Measurements from ENCODE around the gene RNF220. TPM values are rescaled to one million over a fixed set of nuclear protein-coding genes. Genes with fewer than 3 reads are reported as not detected.

Gene RNF220
- total and polyA plus RNA-seq, 2 donors from 2014 or later = 66.9 to 69.0 TPM

DNA sequence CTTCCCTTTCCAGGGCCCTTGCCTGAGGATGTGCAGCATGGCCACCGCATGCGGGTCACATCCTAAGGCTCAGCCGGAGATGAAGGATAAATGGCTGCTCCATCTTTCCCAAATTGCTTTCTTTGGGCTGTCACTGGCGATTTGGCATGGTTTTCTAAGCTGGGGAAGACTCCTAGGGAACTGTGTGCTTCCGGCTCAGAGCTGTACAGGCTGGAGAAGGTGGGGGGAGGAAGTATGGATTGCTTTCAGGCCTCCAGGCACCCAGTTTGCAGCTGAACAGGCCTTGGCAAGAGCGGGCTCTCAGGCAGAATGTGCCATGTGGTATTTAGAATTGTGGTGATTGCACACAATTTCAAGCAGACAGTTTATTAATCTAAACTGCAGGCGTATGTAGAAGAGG, 220.3 kb downstream of the RNF220 start:
- TF ChIP-seq, protein P1, sequence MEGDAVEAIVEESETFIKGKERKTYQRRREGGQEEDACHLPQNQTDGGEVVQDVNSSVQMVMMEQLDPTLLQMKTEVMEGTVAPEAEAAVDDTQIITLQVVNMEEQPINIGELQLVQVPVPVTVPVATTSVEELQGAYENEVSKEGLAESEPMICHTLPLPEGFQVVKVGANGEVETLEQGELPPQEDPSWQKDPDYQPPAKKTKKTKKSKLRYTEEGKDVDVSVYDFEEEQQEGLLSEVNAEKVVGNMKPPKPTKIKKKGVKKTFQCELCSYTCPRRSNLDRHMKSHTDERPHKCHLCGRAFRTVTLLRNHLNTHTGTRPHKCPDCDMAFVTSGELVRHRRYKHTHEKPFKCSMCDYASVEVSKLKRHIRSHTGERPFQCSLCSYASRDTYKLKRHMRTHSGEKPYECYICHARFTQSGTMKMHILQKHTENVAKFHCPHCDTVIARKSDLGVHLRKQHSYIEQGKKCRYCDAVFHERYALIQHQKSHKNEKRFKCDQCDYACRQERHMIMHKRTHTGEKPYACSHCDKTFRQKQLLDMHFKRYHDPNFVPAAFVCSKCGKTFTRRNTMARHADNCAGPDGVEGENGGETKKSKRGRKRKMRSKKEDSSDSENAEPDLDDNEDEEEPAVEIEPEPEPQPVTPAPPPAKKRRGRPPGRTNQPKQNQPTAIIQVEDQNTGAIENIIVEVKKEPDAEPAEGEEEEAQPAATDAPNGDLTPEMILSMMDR (IDR thresholded peaks at IDR 0.05; ENCODE audit: borderline replicate concordance, extremely low read depth, insufficient read depth) = no peak
- H3K4me3 ChIP-seq (ENCODE audit: low read length in 3 of 3) = no peak overlapping the region
- H3K27ac ChIP-seq (ENCODE audit: low read depth in 2 of 2, low read length in 2 of 2) = no peak overlapping the region
- H3K4me1 ChIP-seq (ENCODE audit: control insufficient read depth in 2 of 3, insufficient read depth in 2 of 3, low read depth in 1 of 3, low read length in 3 of 3) = peaks cover 0 to 6% (median 0%) of the 10 kb centered on the region in 3 donors
- peaks cover 2% of the 10 kb centered on the region for H3K27me3 ChIP-seq (ENCODE audit: control insufficient read depth, insufficient read depth, low read length)
- no peaks in the 10 kb centered on the region for H3K36me3 ChIP-seq (ENCODE audit: control insufficient read depth in 2 of 3, insufficient read depth in 3 of 3, low read length in 3 of 3)
- intact Hi-C loops (cut with DNase I) = no loop called here
- no peak for FAIRE-seq
- no peak overlapping the region for H3K9ac ChIP-seq (ENCODE audit: low read length in 3 of 3)
- no peaks in the 10 kb centered on the region for H3K9me3 ChIP-seq (ENCODE audit: control insufficient read depth in 2 of 3, insufficient read depth in 1 of 3, low read length in 3 of 3)
- no peak for DNase-seq

DNA sequence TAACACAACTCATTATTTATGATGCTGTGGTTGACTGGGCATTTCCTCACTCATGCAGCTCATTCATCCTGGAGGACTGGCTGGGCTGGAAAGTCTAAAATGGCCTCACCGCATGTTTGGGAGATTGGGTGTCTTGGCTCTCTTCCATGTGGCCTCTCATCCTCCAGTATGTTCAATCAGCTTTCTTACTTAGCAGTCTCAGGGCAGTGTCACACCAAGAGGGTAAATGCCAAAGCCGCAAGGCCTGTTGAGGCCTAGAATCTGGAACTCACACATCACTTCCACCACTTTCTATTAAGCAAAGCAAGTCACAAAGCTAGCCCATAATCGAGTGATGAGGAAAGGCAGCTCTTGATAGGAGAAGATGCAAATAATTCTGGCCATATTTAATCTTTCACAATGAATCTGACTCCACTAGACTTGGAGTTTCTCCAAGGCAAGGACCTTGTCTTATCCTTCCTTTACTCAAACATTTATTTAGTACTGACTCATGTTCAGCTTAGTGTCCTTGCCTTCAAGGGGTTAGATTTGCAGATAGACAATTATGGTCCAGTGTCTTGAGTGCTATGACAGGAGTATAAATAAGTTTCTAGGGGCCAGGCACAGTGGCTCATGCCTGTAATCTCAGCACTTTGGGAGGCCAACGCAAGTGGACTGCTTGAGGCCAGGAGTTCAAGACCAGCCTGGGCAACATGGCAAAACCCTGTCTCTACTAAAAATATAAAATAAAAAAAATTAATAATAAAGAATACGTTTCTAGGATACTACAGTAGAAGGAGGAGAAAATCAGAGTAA, 224.1 kb downstream of the RNF220 start:
- H3K27ac ChIP-seq (ENCODE audit: low read depth in 2 of 2, low read length in 2 of 2) = no peak overlapping the region
- peaks cover 0 to 4% (median 3%) of the 10 kb centered on the region in 3 donors for H3K36me3 ChIP-seq (ENCODE audit: control insufficient read depth in 2 of 3, insufficient read depth in 3 of 3, low read length in 3 of 3)
- peaks cover 0 to 16% (median 15%) of the 10 kb centered on the region in 3 donors for H3K4me1 ChIP-seq (ENCODE audit: control insufficient read depth in 2 of 3, insufficient read depth in 2 of 3, low read depth in 1 of 3, low read length in 3 of 3)
- H3K4me3 ChIP-seq (ENCODE audit: low read length in 3 of 3) = no peak overlapping the region
- intact Hi-C loops (cut with DNase I) = no loop called here
- H3K27me3 ChIP-seq (ENCODE audit: control insufficient read depth, insufficient read depth, low read length) = no peaks in the 10 kb centered on the region
- H3K9ac ChIP-seq (ENCODE audit: low read length in 3 of 3) = no peak overlapping the region
- FAIRE-seq (no peak), DNase-seq (no peak)
- H3K9me3 ChIP-seq (ENCODE audit: control insufficient read depth in 2 of 3, insufficient read depth in 1 of 3, low read length in 3 of 3) = no peaks in the 10 kb centered on the region
- TF ChIP-seq, protein P1 (IDR thresholded peaks at IDR 0.05; ENCODE audit: borderline replicate concordance, extremely low read depth, insufficient read depth) = no peak

DNA sequence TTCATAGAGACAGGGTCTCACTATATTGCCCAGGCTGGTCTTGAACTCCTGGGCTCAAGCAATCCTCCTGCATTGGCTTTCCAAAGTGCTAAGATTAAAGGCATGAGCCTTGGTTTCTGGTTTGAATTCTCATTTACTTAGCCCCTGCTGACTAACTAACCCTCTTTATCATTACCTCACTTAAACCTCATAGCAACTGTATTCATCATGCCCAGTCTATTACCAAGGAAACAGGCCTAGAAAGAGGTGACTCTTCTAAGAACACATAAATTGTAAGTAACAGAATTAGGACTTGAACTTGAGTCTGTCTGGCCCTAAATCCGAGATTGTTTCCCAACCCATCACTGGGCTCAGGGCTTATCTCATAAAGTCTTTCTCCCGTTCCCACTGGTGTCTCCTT, 225.1 kb downstream of the RNF220 start:
- intact Hi-C loops (cut with DNase I) = no loop called here

More for the DNA sequence above, 225.1 kb downstream of the RNF220 start:
- Histone ChIP-seq H3K36me3 (ENCODE audit: control insufficient read depth in 2 of 3, insufficient read depth in 3 of 3, low read length in 3 of 3) (peaks cover 0 to 6% (median 4%) of the 10 kb centered on the region in 3 donors), H3K9me3 (ENCODE audit: control insufficient read depth in 2 of 3, insufficient read depth in 1 of 3, low read length in 3 of 3) (no peaks in the 10 kb centered on the region), H3K9ac (ENCODE audit: low read length in 3 of 3) (no peak overlapping the region), H3K27me3 (ENCODE audit: control insufficient read depth, insufficient read depth, low read length) (no peaks in the 10 kb centered on the region), H3K4me1 (ENCODE audit: control insufficient read depth in 2 of 3, insufficient read depth in 2 of 3, low read depth in 1 of 3, low read length in 3 of 3) (peaks cover 0 to 16% (median 15%) of the 10 kb centered on the region in 3 donors), H3K4me3 (ENCODE audit: low read length in 3 of 3) (no peak overlapping the region), H3K27ac (ENCODE audit: low read depth in 2 of 2, low read length in 2 of 2) (no peak overlapping the region)
- DNase-seq = no peak
- TF ChIP-seq, protein P1 (IDR thresholded peaks at IDR 0.05; ENCODE audit: borderline replicate concordance, extremely low read depth, insufficient read depth) = no peak
- no peak for FAIRE-seq

Data from kidney (tissue), 14 donors.